Esophagus muscularis mucosa (tissue), 4 donors: ENCODE data around the gene RAB20. TPM values are rescaled to one million over a fixed set of nuclear protein-coding genes. Genes with fewer than 3 reads are reported as not detected.
A peak's percentile ranks its signal among the peaks of the same experiment; 100 is the strongest.

Source experiments
- DNase-seq: peaks from one replicate; pipeline ENCODE4 v3.0.0-alpha.2; 2017; ENCODE audit errors: extremely low spot score
- H3K27ac ChIP-seq, 4 donors: fragments of 200-600 bp; sonication (generic); replicated peaks in 1 of 4; 1 replicate in 3 of 4; 2 replicates in 1 of 4; pipeline ENCODE4 v1.5.1; 2016 to 2019; ENCODE audit warnings: mild to moderate bottlenecking in 1 of 4
- H3K27me3 ChIP-seq, 4 donors: fragments of 200-600 bp; sonication (generic); one replicate each; pipeline versions ENCODE4 v1.5.1 to v1.6.0; 2016 to 2019
- H3K36me3 ChIP-seq, 4 donors: fragments of 200-600 bp; sonication (generic); one replicate each; pipeline ENCODE4 v1.5.1; 2016 to 2019
- H3K4me1 ChIP-seq, 4 donors: fragments of 200-600 bp; sonication (generic); one replicate each; pipeline ENCODE4 v1.5.1; 2016 to 2019
- H3K4me3 ChIP-seq, 4 donors: fragments of 200-600 bp; sonication (generic); 1 replicate in 2 of 4; 2 replicates in 2 of 4; pipeline ENCODE4 v1.5.1; 2016 to 2019; ENCODE audit warnings: mild to moderate bottlenecking in 4 of 4, moderate library complexity in 1 of 4
- H3K9me3 ChIP-seq, 4 donors: fragments of 200-600 bp; sonication (generic); 1 replicate in 3 of 4; 2 replicates in 1 of 4; pipeline ENCODE4 v1.5.1; 2016 to 2019
- EP300 ChIP-seq: sonication (generic); formaldehyde crosslinking; IDR thresholded peaks from one replicate; pipeline ENCODE4 v1.6.1; 2017; ENCODE audit warnings: antibody characterized with exemption
- POLR2A ChIP-seq: fragments of 450-650 bp; IDR thresholded peaks from one replicate; pipeline ENCODE4 v1.6.1; 2017; ENCODE audit warnings: antibody characterized with exemption, moderate library complexity, mild to moderate bottlenecking, low read depth
- POLR2AphosphoS5 ChIP-seq, 2 donors: sonication (generic); formaldehyde crosslinking; IDR thresholded peaks; one replicate each; pipeline ENCODE4 v1.6.1; 2017; ENCODE audit warnings: antibody characterized with exemption in 2 of 2
- WGBS: methylation state at CpG from one replicate; pipeline ENCODE4 v1.1.5; 2018; 5-methylcytosine and 5-hydroxymethylcytosine counted together
- intact Hi-C: fragments of 100-400 bp; cut with DNase I; formaldehyde crosslinking; loops from one replicate; pipeline ENCODE4 v1.15.1; 2023
- total RNA-seq, 4 donors: library from RNA; depleted of rRNA; stranded (reverse); fragments of >200 nt; gene quantifications; one replicate each; pipeline versions ENCODE4 v1.1.0 to v1.2.1, GENCODE V29; 2016
- TF ChIP-seq, protein P1 (sequence below), 3 experiments: fragments of 200-600 bp in 2 of 3; fragments of 450-650 bp in 1 of 3; sonication (generic) in 2 of 3; IDR thresholded peaks; one replicate each; pipeline ENCODE4 v1.5.1; 2017 to 2019; ENCODE audit warnings: antibody characterized with exemption in 3 of 3, mild to moderate bottlenecking in 2 of 3, moderate library complexity in 1 of 3

The RAB20 gene
- total RNA-seq, 4 donors from 2014 or later = 10.9 to 40.6 (median 15.4) TPM

DNA sequence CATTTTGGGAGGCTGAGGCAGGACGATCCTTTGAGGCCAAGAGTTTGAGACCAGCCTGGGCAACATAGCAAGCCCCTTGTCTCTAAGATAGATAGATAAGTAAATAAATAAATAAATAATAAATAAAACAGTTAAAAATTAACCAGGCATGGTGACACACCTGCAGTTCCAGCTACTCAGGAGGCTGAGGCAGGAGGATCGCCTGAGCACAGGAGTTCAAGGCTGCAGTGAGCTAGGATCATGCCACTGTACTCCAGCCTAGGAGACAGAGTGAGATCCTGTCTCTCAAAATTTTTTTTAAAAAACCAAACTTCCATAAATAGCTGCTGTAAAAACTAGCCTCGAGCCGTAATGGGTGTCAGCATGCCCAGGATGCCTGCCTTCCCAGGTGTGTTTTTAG is 39.5 kb upstream of the RAB20 start:
- Histone ChIP-seq H3K4me1 (peaks cover 0 to 6% (median 2%) of the 10 kb centered on the region in 4 donors), H3K36me3 (no peaks in the 10 kb centered on the region), H3K4me3 (no peak overlapping the region), H3K27me3 (no peaks in the 10 kb centered on the region), H3K27ac (no peak overlapping the region), H3K9me3 (no peaks in the 10 kb centered on the region)
- WGBS = 90% methylated on average over 4 of the region's 4 CpGs
- DNase-seq = no peak
- TF ChIP-seq POLR2A (no peak), POLR2AphosphoS5 (IDR thresholded peaks at IDR 0.05) (no peak), EP300 (no peak)
- TF ChIP-seq, protein P1, sequence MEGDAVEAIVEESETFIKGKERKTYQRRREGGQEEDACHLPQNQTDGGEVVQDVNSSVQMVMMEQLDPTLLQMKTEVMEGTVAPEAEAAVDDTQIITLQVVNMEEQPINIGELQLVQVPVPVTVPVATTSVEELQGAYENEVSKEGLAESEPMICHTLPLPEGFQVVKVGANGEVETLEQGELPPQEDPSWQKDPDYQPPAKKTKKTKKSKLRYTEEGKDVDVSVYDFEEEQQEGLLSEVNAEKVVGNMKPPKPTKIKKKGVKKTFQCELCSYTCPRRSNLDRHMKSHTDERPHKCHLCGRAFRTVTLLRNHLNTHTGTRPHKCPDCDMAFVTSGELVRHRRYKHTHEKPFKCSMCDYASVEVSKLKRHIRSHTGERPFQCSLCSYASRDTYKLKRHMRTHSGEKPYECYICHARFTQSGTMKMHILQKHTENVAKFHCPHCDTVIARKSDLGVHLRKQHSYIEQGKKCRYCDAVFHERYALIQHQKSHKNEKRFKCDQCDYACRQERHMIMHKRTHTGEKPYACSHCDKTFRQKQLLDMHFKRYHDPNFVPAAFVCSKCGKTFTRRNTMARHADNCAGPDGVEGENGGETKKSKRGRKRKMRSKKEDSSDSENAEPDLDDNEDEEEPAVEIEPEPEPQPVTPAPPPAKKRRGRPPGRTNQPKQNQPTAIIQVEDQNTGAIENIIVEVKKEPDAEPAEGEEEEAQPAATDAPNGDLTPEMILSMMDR (IDR thresholded peaks at IDR 0.05) = no peak
- intact Hi-C loops = no loop called here

DNA sequence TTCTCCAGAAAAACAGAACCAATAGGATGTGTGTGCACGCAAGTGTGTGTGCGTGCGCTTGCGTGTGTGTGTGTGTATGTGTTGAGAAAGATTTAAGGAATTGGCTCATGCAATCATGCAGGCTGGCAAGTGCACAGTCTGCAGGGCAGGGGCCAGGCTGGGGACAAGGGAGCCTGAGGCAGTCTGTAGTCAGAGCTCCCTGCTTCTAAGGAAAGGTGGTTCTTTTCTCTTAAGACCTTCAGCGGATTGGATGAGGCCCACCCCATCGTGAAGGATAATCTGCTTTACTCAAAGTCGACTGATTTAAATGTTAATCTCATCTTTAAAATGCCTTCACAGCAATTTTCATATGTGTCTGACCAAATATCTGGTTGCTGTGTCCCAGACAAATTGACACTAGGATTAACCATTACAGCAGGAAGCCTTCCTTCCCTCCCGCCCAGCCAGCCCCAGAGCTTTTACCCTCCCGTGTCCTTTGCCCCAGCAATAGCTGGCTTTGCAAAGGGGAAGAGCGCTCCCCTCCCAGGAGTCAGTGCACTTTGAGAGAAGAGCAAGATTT is 38.8 kb upstream of the RAB20 start:
- Histone ChIP-seq H3K36me3 (no peaks in the 10 kb centered on the region), H3K27me3 (no peaks in the 10 kb centered on the region), H3K4me1 (peaks cover 0 to 6% (median 2%) of the 10 kb centered on the region in 4 donors), H3K27ac (no peak overlapping the region), H3K4me3 (no peak overlapping the region), H3K9me3 (no peaks in the 10 kb centered on the region)
- DNase-seq = no peak
- intact Hi-C loops = no loop called here
- TF ChIP-seq POLR2A (no peak), EP300 (no peak), POLR2AphosphoS5 (IDR thresholded peaks at IDR 0.05) (no peak)
- TF ChIP-seq, protein P1 (IDR thresholded peaks at IDR 0.05) = no peak
- 90% methylated on average over 10 of the region's 10 CpGs for WGBS

DNA sequence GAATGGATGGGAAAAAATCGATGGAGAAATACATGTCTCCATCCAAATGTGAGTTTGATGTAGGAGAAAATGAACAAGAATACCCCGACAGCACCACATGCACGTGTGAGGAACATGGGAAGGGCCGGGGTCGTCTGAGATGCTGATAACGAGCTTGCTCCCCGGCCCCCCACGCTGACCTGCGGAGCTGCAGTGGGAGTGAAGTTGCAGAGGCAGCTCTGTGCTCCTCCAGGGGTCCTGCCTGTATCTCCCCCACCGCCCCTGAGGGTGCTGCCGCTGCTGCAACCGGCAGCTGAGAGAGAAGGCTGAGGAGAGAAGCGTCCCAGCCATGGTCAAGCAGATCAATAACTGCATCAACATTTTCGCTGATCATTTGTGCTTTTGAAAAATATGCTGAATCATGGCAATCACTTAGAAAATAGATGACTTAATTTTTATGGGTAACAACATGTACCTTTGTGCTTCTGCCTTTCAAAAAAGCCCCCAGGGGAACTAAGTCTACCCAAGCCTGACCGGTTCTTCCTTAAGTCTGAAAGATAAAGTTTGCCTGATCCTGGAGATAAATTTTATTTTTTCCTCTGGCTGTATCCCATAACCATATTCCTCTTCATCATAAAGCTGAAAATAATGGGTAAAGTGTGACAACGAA is 35.6 kb upstream of the RAB20 start:
- Histone ChIP-seq H3K27ac (no peak overlapping the region), H3K36me3 (no peaks in the 10 kb centered on the region), H3K4me1 (peaks cover 0 to 10% (median 1%) of the 10 kb centered on the region in 4 donors), H3K9me3 (no peaks in the 10 kb centered on the region), H3K4me3 (no peak overlapping the region), H3K27me3 (no peaks in the 10 kb centered on the region)
- 76% methylated on average over 16 of the region's 16 CpGs for WGBS
- DNase-seq = no peak
- intact Hi-C loops = loop anchor here (5.0 kb wide), 1 partner anchor 220 kb away; no protein-coding TSS in a partner anchor
- TF ChIP-seq POLR2AphosphoS5 (IDR thresholded peaks at IDR 0.05) (no peak), POLR2A (no peak), EP300 (no peak)
- TF ChIP-seq, protein P1 (IDR thresholded peaks at IDR 0.05) = no peak

DNA sequence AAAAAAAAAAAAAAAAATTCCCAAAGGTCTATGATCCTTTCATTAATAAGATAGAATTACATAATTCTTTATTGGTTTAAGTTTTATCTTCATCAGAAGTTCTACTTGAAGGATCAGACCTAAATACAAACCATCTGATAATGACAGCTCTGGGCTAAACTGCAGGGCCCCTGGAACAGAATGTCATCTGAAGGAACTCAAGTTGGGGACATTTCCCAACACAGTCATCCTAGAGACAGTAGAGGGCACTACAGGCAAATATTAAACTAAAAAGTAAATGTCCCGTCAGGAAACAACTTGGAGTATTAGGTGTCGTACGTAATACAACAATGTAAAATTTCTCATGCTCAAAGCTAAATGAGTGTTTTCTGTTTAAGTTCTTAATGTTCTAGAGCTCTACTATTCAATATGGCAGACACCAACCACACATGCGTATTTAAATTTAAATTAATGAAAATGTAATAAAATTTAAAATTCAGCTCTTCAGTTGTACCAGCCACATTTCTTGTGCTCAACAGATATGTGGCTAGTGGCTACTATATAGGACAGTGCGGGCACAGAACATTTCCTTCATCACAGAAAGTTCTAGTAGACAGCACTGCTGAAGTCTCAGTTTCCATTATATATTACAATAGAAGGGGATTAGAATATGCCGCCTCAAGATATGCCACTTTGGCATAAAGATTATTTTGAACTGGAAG is 32.1 kb upstream of the RAB20 start:
- intact Hi-C loops = no loop called here
- no peak for DNase-seq
- Histone ChIP-seq H3K27me3 (no peaks in the 10 kb centered on the region), H3K4me3 (no peak overlapping the region), H3K9me3 (no peaks in the 10 kb centered on the region), H3K36me3 (no peaks in the 10 kb centered on the region), H3K4me1 (peaks cover 0 to 5% (median 0%) of the 10 kb centered on the region in 4 donors), H3K27ac (no peak overlapping the region)
- TF ChIP-seq, protein P1 (IDR thresholded peaks at IDR 0.05) = peak; percentile 67 to 78 (median 70)
- no peak for TF ChIP-seq POLR2A
- WGBS = 43% methylated on average over 6 of the region's 6 CpGs
